Neutrophil (primary cell): ENCODE measurements around the gene ZNF280C.

Experiments used
- H3K27ac ChIP-seq: fragments of 200-600 bp; sonication (generic); 2 replicates; pipeline ENCODE4 v1.5.1; 2016; ENCODE audit warnings: mild to moderate bottlenecking, moderate library complexity
- H3K27me3 ChIP-seq: fragments of 200-600 bp; sonication (generic); 2 replicates; pipeline ENCODE4 v1.6.0; 2016; ENCODE audit warnings: mild to moderate bottlenecking
- H3K36me3 ChIP-seq: fragments of 200-600 bp; sonication (generic); 2 replicates; pipeline ENCODE4 v1.5.1; 2017
- H3K4me1 ChIP-seq, 2 experiments: fragments of 200-600 bp in 1 of 2; sonication (generic) in 1 of 2; 1 replicate in 1 of 2; 2 replicates in 1 of 2; pipeline versions ENCODE4 v1.5.1 to v1.6.1; 2013 to 2016; ENCODE audit warnings: low read depth in 1 of 2, low read length in 1 of 2, mild to moderate bottlenecking in 1 of 2, moderate library complexity in 1 of 2; ENCODE audit not compliant: control insufficient read depth in 1 of 2, insufficient read depth in 1 of 2
- H3K4me3 ChIP-seq, 2 experiments: fragments of 200-600 bp in 1 of 2; sonication (generic) in 1 of 2; 1 replicate in 1 of 2; 2 replicates in 1 of 2; pipeline ENCODE4 v1.5.1; 2013 to 2016; ENCODE audit warnings: low read depth in 1 of 2, low read length in 1 of 2, mild to moderate bottlenecking in 1 of 2, moderate library complexity in 1 of 2
- H3K9me3 ChIP-seq: fragments of 200-600 bp; sonication (generic); 2 replicates; pipeline ENCODE4 v1.5.1; 2016
- CTCF ChIP-seq: fragments of 200-600 bp; sonication (generic); IDR thresholded peaks from 2 replicates; pipeline ENCODE4 v1.5.1; 2016; ENCODE audit warnings: antibody characterized with exemption

The ZNF280C gene

DNA sequence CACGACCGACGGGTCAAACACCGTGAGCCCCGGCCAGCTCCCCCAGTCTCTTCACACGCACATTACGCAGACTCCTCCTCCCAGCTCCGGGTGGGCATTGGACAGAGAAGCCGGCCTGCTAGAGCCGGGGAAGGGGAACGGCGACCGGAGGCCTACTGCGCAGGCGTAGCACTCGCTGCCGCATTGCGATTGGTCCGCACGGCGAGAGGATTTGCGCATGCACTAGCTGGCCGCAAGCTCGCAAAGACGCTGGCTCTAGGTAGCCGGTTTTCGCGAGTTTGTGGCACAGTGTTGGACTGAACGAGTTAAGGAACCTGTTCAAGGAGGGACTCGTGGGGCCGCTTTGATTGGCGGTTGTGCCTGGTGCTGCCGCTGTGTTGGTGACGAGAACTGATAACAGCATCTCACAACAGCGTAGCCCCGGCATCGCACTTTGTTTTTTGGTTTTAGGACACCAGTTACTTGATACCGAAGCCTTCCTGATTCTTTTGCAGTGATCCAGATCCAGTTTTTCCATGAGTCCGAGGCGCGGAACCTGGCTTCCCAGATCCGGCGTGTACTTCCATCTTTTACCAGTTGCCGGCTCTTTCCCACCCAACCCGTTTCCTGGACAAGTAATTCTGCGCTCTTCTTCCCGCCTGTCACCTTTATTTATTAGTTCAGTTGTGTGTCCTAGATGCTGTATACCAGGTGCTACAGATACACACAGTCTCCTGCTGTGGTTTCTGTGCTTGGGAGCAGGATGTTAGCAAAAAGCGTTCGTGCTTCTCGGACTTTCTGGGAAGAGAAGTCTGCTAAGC lies 102.8 kb downstream of the ZNF280C start, which contains the start of gene AIFM1:
TSS of gene AIFM1 (minus strand) at position 139 of the 800 bp plus-strand sequence. CDS start 185 bp downstream, outside the sequence.
- peak; percentile 46 for TF ChIP-seq CTCF
- Histone ChIP-seq H3K27ac (peak within 1 kb of the TSS; percentile 85), H3K4me1 (peaks cover 16 to 20% of the 10 kb centered on the region in 2 experiments), H3K36me3 (no peaks in the 10 kb centered on the region), H3K9me3 (no peaks in the 10 kb centered on the region), H3K4me3 (peak within 1 kb of the TSS; percentile 69 to 80), H3K27me3 (no peaks in the 10 kb centered on the region)

DNA sequence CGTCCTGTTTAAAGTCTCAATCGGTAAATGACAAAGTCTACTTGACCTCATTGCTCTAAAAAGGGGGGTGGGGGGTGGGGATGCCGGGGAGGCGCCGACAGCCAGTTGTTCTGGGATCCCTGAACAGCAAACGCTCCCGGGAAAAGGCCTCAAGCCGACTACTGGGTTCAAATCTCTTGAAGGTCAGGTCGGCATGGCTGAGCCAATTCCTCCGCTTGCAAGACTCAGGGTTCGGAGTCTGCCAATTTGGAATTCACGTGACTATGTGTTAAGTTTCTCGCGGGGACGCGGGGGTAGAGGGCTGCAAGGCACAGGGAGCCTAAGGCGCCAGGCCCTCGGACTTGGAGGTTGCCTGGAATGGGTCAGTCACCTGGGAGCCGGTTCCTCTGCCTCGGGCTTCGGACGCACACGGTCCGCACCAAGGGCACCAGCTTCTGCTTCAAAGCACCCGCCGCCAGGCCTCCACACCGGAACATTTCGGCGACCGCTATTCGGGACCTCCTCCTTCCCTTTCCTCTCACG lies 103.5 kb downstream of the ZNF280C start:
- no peak for TF ChIP-seq CTCF
- Histone ChIP-seq H3K9me3 (no peaks in the 10 kb centered on the region), H3K4me3 (peak overlapping the region; percentile 69 to 80), H3K27me3 (no peaks in the 10 kb centered on the region), H3K4me1 (peaks cover 13 to 20% of the 10 kb centered on the region in 2 experiments), H3K36me3 (no peaks in the 10 kb centered on the region), H3K27ac (peak overlapping the region; percentile 85)

DNA sequence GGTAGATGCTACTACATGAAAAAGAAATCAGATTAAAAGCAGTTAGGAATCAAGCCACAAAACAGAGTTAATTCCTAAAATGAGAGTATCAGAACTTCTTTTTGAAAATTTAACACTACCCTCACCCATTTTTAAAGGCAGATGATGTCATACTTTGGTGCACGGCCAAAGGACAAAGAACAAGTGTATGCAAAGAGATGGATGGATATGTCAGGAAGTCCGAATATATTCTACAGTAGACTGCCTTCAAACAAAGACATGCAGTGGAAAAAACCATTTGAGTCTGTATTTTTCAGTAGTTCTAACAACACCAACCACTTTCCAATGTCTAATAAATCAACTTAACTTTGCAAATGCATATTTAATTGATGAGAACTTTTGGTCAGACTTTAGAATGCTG lies 105.3 kb downstream of the ZNF280C start:
- no peak overlapping the region for H3K27ac ChIP-seq
- no peak overlapping the region for H3K4me3 ChIP-seq
- H3K27me3 ChIP-seq, result no peaks in the 10 kb centered on the region
- no peak for TF ChIP-seq CTCF
- peaks cover 13 to 20% of the 10 kb centered on the region in 2 experiments for H3K4me1 ChIP-seq
- no peaks in the 10 kb centered on the region for H3K36me3 ChIP-seq
- H3K9me3 ChIP-seq, result no peaks in the 10 kb centered on the region

- Histone ChIP-seq H3K4me3 (no peak overlapping the region), H3K9me3 (no peaks in the 10 kb centered on the region), H3K27me3 (no peaks in the 10 kb centered on the region), H3K36me3 (no peaks in the 10 kb centered on the region), H3K27ac (no peak overlapping the region), H3K4me1 (peaks cover 13 to 20% of the 10 kb centered on the region in 2 experiments)
- TF ChIP-seq CTCF, result no peak
These were observed 106.5 kb downstream of the ZNF280C start for GRCh38 chrX:130162094-130162735.

DNA sequence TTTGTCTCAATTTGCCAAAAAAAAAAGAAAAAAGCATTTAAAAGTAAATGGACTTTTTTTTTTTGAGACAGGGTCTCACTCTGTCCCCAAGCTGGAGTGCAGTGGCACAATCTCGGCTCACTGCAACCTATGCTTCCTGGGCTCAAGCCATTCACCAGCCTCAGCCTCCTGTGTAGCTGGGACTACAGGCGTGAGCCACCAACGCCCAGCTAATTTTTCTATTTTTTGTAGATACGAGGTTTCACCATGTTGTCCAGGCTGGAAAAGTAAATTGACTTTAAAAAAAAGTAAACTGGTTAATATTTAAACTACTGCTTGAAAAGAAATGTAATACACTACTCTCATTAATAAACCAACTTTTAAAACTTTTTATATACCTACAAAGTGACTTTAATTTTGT lies 108.9 kb downstream of the ZNF280C start:
- Histone ChIP-seq H3K27ac (no peak overlapping the region), H3K36me3 (no peaks in the 10 kb centered on the region), H3K9me3 (no peaks in the 10 kb centered on the region), H3K4me1 (peaks cover 0 to 6% of the 10 kb centered on the region in 2 experiments), H3K27me3 (no peaks in the 10 kb centered on the region), H3K4me3 (no peak overlapping the region)
- no peak for TF ChIP-seq CTCF
